ENCODE results near the gene AIF1. TPM values are rescaled to one million over a fixed set of nuclear protein-coding genes. Genes with fewer than 3 reads are reported as not detected.

Gene AIF1
- polyA plus RNA-seq (2011; rRNA removed) = not detected in 2 replicates
- polyA minus RNA-seq (2011; rRNA and poly(A)+ RNA removed) = not detected in 2 replicates

DNA sequence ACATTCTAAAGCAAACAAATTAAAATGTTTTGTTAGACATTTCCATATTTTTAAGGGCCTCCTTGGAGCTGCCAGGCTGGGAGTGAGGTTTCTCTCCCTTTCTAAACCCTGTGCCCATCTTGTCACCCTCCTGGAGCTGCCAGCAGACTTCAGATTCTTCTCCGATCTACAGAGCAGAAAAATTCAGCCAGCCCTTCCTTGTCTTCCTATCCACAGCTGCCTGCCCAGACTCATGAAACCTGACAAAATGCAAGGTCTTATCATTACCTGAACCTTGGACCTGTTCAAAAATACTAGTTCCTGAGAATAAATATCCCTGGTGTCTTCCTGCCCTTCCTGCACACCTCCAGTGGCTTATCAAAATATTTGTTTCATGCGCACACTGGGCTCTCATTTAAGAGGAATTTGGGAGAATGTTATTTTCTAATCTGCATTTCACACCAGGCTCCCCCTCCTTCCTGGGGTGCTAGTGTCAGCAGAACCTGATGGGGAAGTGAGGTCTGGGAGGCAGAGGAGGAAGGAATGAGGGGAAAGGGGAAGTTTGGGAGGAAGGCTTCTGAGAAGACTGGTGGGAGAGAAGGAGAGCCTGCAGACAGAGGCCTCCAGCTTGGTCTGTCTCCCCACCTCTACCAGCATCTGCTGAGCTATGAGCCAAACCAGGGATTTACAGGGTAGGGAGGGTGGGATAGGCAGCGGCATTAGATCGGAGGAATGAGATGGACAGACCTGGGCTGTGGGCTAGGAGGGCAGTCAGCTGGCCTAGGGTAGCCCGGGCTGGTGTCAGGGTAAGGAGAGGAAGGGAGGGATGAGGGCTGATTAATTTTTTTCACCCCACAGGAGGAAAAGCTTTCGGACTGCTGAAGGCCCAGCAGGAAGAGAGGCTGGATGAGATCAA is at the start of gene AIF1:
Gene AIF1 (plus strand): TSS at position 551 of the 895 bp plus-strand sequence. CDS start 96 bp downstream, at position 647.
- TF ChIP-seq, protein P1, sequence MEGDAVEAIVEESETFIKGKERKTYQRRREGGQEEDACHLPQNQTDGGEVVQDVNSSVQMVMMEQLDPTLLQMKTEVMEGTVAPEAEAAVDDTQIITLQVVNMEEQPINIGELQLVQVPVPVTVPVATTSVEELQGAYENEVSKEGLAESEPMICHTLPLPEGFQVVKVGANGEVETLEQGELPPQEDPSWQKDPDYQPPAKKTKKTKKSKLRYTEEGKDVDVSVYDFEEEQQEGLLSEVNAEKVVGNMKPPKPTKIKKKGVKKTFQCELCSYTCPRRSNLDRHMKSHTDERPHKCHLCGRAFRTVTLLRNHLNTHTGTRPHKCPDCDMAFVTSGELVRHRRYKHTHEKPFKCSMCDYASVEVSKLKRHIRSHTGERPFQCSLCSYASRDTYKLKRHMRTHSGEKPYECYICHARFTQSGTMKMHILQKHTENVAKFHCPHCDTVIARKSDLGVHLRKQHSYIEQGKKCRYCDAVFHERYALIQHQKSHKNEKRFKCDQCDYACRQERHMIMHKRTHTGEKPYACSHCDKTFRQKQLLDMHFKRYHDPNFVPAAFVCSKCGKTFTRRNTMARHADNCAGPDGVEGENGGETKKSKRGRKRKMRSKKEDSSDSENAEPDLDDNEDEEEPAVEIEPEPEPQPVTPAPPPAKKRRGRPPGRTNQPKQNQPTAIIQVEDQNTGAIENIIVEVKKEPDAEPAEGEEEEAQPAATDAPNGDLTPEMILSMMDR (IDR thresholded peaks at IDR 0.05; ENCODE audit: insufficient read depth, low read depth, low read length) = no peak
- CTCF ChIA-PET = interaction anchor here (0.7 to 1.3 kb wide), 2 partner anchors 16 to 33 kb away, joined by 3 to 5 read pairs; no protein-coding TSS in a partner anchor
- no peak within 1 kb of the TSS for H3K4me3 ChIP-seq (ENCODE audit: low read depth, low read length)
- H3K27me3 ChIP-seq (ENCODE audit: control insufficient read depth, insufficient read depth, low read length) = no peaks in the 10 kb centered on the region
- POLR2A ChIA-PET = no interaction called here
- H3K36me3 ChIP-seq (ENCODE audit: control insufficient read depth, insufficient read depth, low read length) = no peaks in the 10 kb centered on the region
- DNase-seq (ENCODE audit: low read depth) = no peak

DNA sequence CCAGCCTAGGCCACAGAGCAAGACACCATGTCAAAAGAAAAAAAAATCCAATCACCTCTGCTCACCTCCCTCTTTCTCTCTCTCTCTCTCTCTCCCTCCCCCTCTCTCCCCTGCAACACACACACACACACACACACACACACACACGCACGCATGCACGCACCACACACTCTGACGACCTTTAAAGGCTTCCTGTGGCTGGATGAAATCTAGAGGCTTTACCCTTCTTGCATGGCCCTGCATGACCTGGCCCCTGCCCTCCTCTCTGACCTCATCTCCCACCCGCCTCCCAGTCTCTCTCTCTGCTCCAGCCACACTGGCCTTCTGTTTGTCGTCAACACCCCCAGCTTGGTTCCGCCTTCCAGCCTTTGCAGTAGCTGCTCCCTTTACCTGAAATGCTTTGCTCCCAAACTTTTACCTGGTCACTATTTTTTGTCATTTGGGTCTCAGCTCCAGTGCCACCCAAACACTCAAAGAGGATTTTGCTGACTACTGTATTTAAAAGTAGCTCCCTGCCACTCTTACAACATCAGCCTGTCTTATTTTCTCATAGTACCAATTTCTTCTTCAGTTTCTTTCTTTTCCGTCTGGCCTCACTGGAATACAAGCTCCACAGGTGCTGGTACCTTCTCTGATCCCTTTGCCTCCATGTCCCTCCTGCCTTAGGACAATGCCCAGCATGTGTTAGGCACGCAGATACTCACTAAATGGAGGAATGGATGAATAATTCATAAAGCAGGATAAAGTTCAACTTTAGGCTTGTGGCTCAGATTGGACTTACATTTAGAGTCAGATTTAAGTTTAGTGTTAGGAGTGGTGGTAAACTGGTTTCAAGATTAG is 47.3 kb upstream of the AIF1 start:
- POLR2A ChIA-PET = no interaction called here
- CTCF ChIA-PET = interaction anchor here (0.7 to 6.5 kb wide), 6 partner anchors 8 to 31 kb away, joined by 3 to 43 read pairs (median 4); partner anchors contain the start of gene ATP6V1G2
- Histone ChIP-seq H3K36me3 (ENCODE audit: control insufficient read depth, insufficient read depth, low read length) (no peaks in the 10 kb centered on the region), H3K27me3 (ENCODE audit: control insufficient read depth, insufficient read depth, low read length) (peaks cover 1% of the 10 kb centered on the region; the same call in 1 of the 2 replicates), H3K4me3 (ENCODE audit: low read depth, low read length) (no peak overlapping the region)
- no peak for DNase-seq (ENCODE audit: low read depth)
- TF ChIP-seq, protein P1 (IDR thresholded peaks at IDR 0.05; ENCODE audit: insufficient read depth, low read depth, low read length) = no peak

DNA sequence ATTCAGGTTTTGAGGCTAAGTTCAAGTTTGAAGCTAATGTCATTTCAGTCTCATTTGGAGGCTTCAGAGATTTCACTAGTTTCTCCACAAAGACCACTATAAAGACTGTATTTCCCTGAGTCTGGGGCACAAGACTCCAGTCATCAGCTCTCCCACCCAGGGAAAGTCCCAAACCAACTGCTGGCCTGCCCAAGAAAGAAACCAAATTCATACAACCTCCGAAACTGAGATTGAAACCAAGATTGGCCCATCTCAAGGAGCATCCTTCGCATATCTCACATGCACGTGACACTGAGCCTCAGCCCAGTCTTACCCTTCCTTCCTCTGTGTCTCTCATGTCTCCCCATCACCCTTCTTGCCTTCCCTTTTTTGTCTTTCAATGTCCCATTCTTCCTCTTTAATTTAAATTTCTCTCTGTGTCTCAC is 46.5 kb upstream of the AIF1 start:
- ChIA-PET CTCF (interaction anchor here (0.7 to 6.5 kb wide), 5 partner anchors 12 to 30 kb away, joined by 3 to 43 read pairs (median 3); partner anchors contain the start of gene ATP6V1G2), POLR2A (no interaction called here)
- TF ChIP-seq, protein P1 (IDR thresholded peaks at IDR 0.05; ENCODE audit: insufficient read depth, low read depth, low read length) = no peak
- Histone ChIP-seq H3K27me3 (ENCODE audit: control insufficient read depth, insufficient read depth, low read length) (peaks cover 1% of the 10 kb centered on the region), H3K4me3 (ENCODE audit: low read depth, low read length) (no peak overlapping the region), H3K36me3 (ENCODE audit: control insufficient read depth, insufficient read depth, low read length) (no peaks in the 10 kb centered on the region)
- no peak for DNase-seq (ENCODE audit: low read depth)

DNA sequence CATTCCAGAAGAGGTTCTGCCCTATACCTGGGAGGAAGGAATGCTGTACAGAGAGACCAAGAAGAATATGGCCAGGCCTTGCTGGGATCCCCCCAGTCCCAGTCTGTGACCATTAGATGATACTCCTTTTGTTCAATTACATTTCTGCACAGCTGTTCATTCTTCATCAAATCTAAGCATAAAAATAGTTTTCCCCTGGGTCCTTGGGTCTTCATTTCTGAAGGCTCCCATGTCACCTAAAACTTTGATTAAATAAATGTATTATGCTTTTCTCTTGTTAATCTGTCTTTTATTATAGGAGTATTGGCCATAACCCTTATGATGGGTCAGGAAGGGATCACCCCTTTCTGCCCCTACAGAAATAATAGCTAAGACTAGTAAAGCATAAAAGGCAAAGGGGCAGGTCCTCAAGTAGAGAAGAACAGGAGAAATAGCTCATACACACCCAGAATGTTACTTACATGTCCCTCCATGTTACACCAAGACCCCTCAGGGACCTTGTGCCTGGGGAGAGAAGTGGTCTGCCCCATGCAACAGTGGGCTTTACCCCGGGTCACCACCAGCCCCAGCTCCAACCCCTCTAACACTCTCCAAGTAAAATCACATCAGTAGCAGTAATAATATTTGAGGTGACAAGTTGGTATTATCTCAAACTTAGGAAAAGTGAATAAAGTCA is 45.0 kb upstream of the AIF1 start:
- no peak overlapping the region for H3K4me3 ChIP-seq (ENCODE audit: low read depth, low read length)
- ChIA-PET CTCF (interaction anchor here (1.1 to 6.5 kb wide), 2 partner anchors 10 to 29 kb away, joined by 5 to 43 read pairs; no protein-coding TSS in a partner anchor), POLR2A (no interaction called here)
- DNase-seq (ENCODE audit: low read depth) = no peak
- H3K36me3 ChIP-seq (ENCODE audit: control insufficient read depth, insufficient read depth, low read length) = no peaks in the 10 kb centered on the region
- peaks cover 1% of the 10 kb centered on the region for H3K27me3 ChIP-seq (ENCODE audit: control insufficient read depth, insufficient read depth, low read length)
- TF ChIP-seq, protein P1 (IDR thresholded peaks at IDR 0.05; ENCODE audit: insufficient read depth, low read depth, low read length) = no peak
